ENCODE results near the gene STAB2. TPM values are rescaled to one million over a fixed set of nuclear protein-coding genes. Genes with fewer than 3 reads are reported as not detected.

STAB2 gene
- total RNA-seq, 4 donors from 2014 or later: under 0.01 to 2.5 (median 0.43) TPM

DNA sequence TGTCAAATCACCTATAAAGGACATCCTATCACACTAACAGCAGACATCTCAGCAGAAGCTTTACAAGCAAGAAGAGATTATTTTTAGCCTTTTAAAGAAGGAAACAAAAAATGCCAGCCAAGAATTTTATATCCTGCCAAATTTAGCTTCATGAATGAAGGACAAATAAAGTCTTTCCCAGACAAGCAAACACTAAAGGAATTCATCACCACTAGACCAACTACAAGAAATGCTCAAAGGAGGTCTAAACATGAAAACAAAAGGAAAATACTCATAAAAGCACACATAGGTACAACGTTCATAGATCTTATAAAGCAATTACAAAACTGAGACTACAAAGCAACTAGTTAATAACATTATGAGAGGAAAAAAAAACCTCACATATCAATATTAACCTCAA lies 20.7 kb upstream of the STAB2 start:
- ATAC-seq (ENCODE audit: low FRiP score) (no peak), DNase-seq (ENCODE audit: low spot score) (no peak)
- TF ChIP-seq, protein P1, sequence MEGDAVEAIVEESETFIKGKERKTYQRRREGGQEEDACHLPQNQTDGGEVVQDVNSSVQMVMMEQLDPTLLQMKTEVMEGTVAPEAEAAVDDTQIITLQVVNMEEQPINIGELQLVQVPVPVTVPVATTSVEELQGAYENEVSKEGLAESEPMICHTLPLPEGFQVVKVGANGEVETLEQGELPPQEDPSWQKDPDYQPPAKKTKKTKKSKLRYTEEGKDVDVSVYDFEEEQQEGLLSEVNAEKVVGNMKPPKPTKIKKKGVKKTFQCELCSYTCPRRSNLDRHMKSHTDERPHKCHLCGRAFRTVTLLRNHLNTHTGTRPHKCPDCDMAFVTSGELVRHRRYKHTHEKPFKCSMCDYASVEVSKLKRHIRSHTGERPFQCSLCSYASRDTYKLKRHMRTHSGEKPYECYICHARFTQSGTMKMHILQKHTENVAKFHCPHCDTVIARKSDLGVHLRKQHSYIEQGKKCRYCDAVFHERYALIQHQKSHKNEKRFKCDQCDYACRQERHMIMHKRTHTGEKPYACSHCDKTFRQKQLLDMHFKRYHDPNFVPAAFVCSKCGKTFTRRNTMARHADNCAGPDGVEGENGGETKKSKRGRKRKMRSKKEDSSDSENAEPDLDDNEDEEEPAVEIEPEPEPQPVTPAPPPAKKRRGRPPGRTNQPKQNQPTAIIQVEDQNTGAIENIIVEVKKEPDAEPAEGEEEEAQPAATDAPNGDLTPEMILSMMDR (IDR thresholded peaks at IDR 0.05): no peak

GRCh38 chr12:103569278-103569677 lies 17.8 kb upstream of the STAB2 start:
- DNase-seq (ENCODE audit: low spot score) (no peak), ATAC-seq (ENCODE audit: low FRiP score) (no peak)
- TF ChIP-seq, protein P1 (IDR thresholded peaks at IDR 0.05): no peak

GRCh38 chr12:103571286-103571685 lies 15.8 kb upstream of the STAB2 start:
- ATAC-seq (ENCODE audit: low FRiP score): no peak
- TF ChIP-seq, protein P1 (IDR thresholded peaks at IDR 0.05): no peak
- DNase-seq (ENCODE audit: low spot score): no peak

- DNase-seq (ENCODE audit: low spot score): no peak
- TF ChIP-seq, protein P1 (IDR thresholded peaks at IDR 0.05): no peak
Observed at GRCh38 chr12:103572312-103573045, 14.6 kb upstream of the STAB2 start.

GRCh38 chr12:103573185-103573584 lies 13.9 kb upstream of the STAB2 start:
- DNase-seq (ENCODE audit: low spot score): no peak
- ATAC-seq (ENCODE audit: low FRiP score): no peak

More at GRCh38 chr12:103572312-103573045, 14.6 kb upstream of the STAB2 start:
- ATAC-seq (ENCODE audit: low FRiP score): no peak

DNA sequence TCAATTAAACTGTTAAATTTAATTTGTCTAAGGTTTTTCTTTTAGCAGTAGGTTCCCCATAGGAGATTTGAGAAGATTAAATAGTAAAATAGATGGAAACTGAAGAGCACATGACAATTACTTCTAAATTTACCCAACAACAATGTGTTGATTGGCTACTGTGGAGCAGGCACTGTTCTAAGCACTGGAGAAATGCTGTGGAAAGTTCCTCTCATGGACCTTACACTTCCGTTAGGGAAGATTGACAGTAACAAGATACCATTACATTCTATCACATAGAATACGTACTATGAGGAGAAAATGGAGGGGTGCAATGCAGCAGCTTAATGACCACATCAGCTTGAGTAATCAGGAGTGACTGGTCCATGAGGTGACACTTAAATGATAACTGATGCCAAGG lies 8.1 kb upstream of the STAB2 start:
- TF ChIP-seq, protein P1 (IDR thresholded peaks at IDR 0.05): no peak
- ATAC-seq (ENCODE audit: low FRiP score) (no peak), DNase-seq (ENCODE audit: low spot score) (no peak)

More at GRCh38 chr12:103573185-103573584, 13.9 kb upstream of the STAB2 start:
- TF ChIP-seq, protein P1 (IDR thresholded peaks at IDR 0.05): no peak

- TF ChIP-seq, protein P1 (IDR thresholded peaks at IDR 0.05): no peak
- no peak for DNase-seq (ENCODE audit: low spot score)
- ATAC-seq (ENCODE audit: low FRiP score): no peak
Observed at GRCh38 chr12:103580026-103580425, 7.0 kb upstream of the STAB2 start.
